GM12878 (cell line): ENCODE data around the gene CLIP1. TPM values are rescaled to one million over a fixed set of nuclear protein-coding genes. Genes with fewer than 3 reads are reported as not detected.
A peak's percentile ranks its signal among the peaks of the same experiment; 100 is the strongest.

Experiments
- ATF7 ChIP-seq: fragments of 450-650 bp; IDR thresholded peaks from 2 replicates; pipeline ENCODE4 v1.6.1; 2016; ENCODE audit warnings: low read depth, mild to moderate bottlenecking
- CHD2 ChIP-seq: IDR thresholded peaks from 2 replicates; pipeline ENCODE4 v1.6.1; 2011; ENCODE audit warnings: low read depth, low read length, improper control_type of control experiment, borderline replicate concordance
- CREB1 ChIP-seq: IDR thresholded peaks from 2 replicates; pipeline ENCODE4 v1.6.1; 2012; ENCODE audit warnings: low read depth, mild to moderate bottlenecking, inconsistent platforms
- DPF2 ChIP-seq: fragments of 450-650 bp; IDR thresholded peaks from 2 replicates; pipeline ENCODE4 v1.6.1; 2017; ENCODE audit warnings: mild to moderate bottlenecking
- GABPA ChIP-seq: IDR thresholded peaks from 2 replicates; pipeline ENCODE4 v1.6.1; 2014; ENCODE audit warnings: antibody characterized with exemption, low read depth, mild to moderate bottlenecking, inconsistent platforms
- IKZF1 ChIP-seq: fragments of 450-650 bp; conservative IDR thresholded peaks from 2 replicates; pipeline ENCODE4 v1.6.1; 2017; ENCODE audit warnings: antibody characterized with exemption, mild to moderate bottlenecking
- IRF4 ChIP-seq: IDR thresholded peaks from 2 replicates; pipeline ENCODE4 v1.6.1; 2011; ENCODE audit warnings: low read depth, low read length
- MEF2A ChIP-seq: IDR thresholded peaks from 2 replicates; pipeline ENCODE4 v1.6.1; 2011; ENCODE audit warnings: low read depth, mild to moderate bottlenecking, low read length, moderate library complexity; ENCODE audit not compliant: insufficient read depth
- MYB ChIP-seq: fragments of 150-350 bp; IDR thresholded peaks from 2 replicates; pipeline ENCODE4 v1.6.1; 2014; ENCODE audit warnings: mild to moderate bottlenecking, low read depth, low read length, borderline replicate concordance
- NFYB ChIP-seq: IDR thresholded peaks from 2 replicates; pipeline ENCODE4 v1.6.1; 2011; ENCODE audit warnings: low read depth, mild to moderate bottlenecking, low read length, improper control_type of control experiment, moderate library complexity; ENCODE audit not compliant: insufficient read depth
- NRF1 ChIP-seq: conservative IDR thresholded peaks from 2 replicates; pipeline ENCODE4 v1.6.1; 2011; ENCODE audit warnings: mild to moderate bottlenecking, low read depth, low read length, improper control_type of control experiment
- PAX5 ChIP-seq: IDR thresholded peaks from 2 replicates; pipeline ENCODE4 v1.6.1; 2011; ENCODE audit warnings: low read depth, low read length, borderline replicate concordance
- RELA ChIP-seq: fragments of 450-650 bp; IDR thresholded peaks from 2 replicates; pipeline ENCODE4 v1.8.0; 2014; ENCODE audit warnings: borderline replicate concordance; ENCODE audit not compliant: partially characterized antibody
- STAT3 ChIP-seq: IDR thresholded peaks from 2 replicates; pipeline ENCODE4 v1.6.1; 2011; ENCODE audit warnings: low read depth, low read length, improper control_type of control experiment
- TBL1XR1 ChIP-seq: IDR thresholded peaks from 2 replicates; pipeline ENCODE4 v1.6.1; 2012; ENCODE audit warnings: low read depth, low read length, improper control_type of control experiment
- TCF12 ChIP-seq: IDR thresholded peaks from 2 replicates; pipeline ENCODE4 v1.6.1; 2011; ENCODE audit warnings: low read depth, mild to moderate bottlenecking, low read length
- ZNF207 ChIP-seq: fragments of 450-650 bp; IDR thresholded peaks from 2 replicates; pipeline ENCODE4 v1.6.1; 2014; ENCODE audit warnings: antibody characterized with exemption, mild to moderate bottlenecking, borderline replicate concordance
- ZNF622 ChIP-seq: fragments of 450-650 bp; IDR thresholded peaks from 2 replicates; pipeline ENCODE4 v1.6.1; 2017; ENCODE audit warnings: mild to moderate bottlenecking, inconsistent platforms
- polyA plus RNA-seq, 11 experiments: library from polyadenylated mRNA; depleted of rRNA in 4 of 11; unstranded in 6 of 11; stranded (reverse) in 5 of 11; fragments of >200 nt; fragmentation: Nextera tagmentation in 4 of 11; fragmentation: Illumina TruSeq in 1 of 11; extraction: Ambion mirVana in 4 of 11; extraction: Trizol in 1 of 11; gene quantifications; 1 replicate in 1 of 11; 2 replicates in 10 of 11; pipeline versions ENCODE4 v1.2.1 to v1.2.3, GENCODE V29; 2011 to 2016; ENCODE audit warnings: inconsistent platforms in 2 of 11, missing spikeins in 2 of 11, low read depth in 1 of 11
- total RNA-seq, 4 experiments: library from RNA; depleted of rRNA in 3 of 4; stranded (reverse); fragments of >200 nt in 3 of 4; fragmentation: Illumina TruSeq in 1 of 4; extraction: Trizol in 1 of 4; gene quantifications; 2 replicates each; pipeline versions ENCODE4 v1.2.1 to v1.2.3, GENCODE V29; 2013 to 2021
- TF ChIP-seq, protein P1 (sequence below): IDR thresholded peaks from 2 replicates; pipeline ENCODE4 v1.6.1; 2011; ENCODE audit warnings: borderline replicate concordance, low read depth, mild to moderate bottlenecking, moderate library complexity, low read length; ENCODE audit not compliant: insufficient read depth, poor library complexity, severe bottlenecking
- TF ChIP-seq, protein P2 (sequence below): fragments of 450-650 bp; conservative IDR thresholded peaks from 2 replicates; pipeline ENCODE4 v1.6.1; 2017; ENCODE audit warnings: mild to moderate bottlenecking, moderate library complexity
- TF ChIP-seq, protein P3 (sequence below): fragments of 450-650 bp; formaldehyde crosslinking; IDR thresholded peaks from 2 replicates; pipeline ENCODE4 v1.4.0; 2020; ENCODE audit warnings: mild to moderate bottlenecking, moderate library complexity
- TF ChIP-seq, protein P4 (sequence below): fragments of 450-650 bp; IDR thresholded peaks from 2 replicates; pipeline ENCODE4 v1.6.1; 2017; ENCODE audit warnings: mild to moderate bottlenecking

Gene CLIP1
- total and polyA plus RNA-seq, 10 of the 15 experiments (the other 5 are each of a cell fraction or from before 2014, with no cell fraction given) = 6.0 to 45.4 (median 25.2) TPM

DNA sequence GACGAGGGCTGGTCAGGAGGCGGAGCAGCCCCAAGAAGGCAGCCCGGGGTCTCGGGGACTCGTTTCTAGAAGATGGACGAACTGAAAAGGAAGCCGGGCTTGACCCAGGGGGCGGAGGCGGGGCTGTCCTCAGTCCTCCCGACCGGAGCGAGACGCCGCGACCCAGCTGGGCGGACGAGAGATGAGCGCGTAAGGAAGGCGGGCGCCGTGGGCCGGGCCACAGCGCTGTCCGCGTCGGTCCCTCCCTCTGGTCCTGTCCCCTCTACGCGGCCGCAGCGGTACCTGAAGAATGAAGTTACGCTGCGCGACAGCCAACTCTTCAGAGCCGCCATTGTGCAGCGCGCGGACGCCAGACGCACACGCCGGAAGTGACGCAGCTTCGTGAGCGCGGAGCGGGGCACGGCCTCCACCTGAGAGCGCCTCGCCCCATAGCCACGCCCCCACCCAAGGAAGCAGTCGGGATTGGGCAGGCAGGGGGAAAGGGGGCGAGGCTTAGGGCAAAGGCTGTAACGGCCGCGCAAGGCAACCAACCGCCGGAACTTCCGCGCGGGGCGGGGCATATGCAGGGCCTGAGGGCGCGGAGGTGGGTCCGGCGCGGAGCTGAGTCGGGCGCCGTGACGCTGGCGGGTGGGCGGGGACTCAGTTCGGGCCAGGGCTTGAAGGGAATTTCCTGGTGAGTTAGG, 196.6 kb downstream of the CLIP1 start, which contains the start of gene DIABLO (continued):
- TF ChIP-seq MYB (no peak), RELA (peak; percentile 82), CREB1 (peak; percentile 97), CHD2 (0 out of 2 replicates have a peak, but pooled peaks have one; percentile 38), PAX5 (peak; percentile 47; the same call in 1 of the 2 replicates), MEF2A (no peak), IKZF1 (peak; percentile 70), IRF4 (no peak), STAT3 (no peak), NRF1 (peak; percentile 49), TBL1XR1 (0 out of 2 replicates have a peak, but pooled peaks have one; percentile 23), GABPA (peak; percentile 86), ZNF207 (peak; percentile 93; the same call in 1 of the 2 replicates), TCF12 (no peak), ATF7 (no peak), DPF2 (0 out of 2 replicates have a peak, but pooled peaks have one; percentile 49), ZNF622 (no peak), NFYB (peak; percentile 56; the same call in 1 of the 2 replicates)
- TF ChIP-seq, protein P1, sequence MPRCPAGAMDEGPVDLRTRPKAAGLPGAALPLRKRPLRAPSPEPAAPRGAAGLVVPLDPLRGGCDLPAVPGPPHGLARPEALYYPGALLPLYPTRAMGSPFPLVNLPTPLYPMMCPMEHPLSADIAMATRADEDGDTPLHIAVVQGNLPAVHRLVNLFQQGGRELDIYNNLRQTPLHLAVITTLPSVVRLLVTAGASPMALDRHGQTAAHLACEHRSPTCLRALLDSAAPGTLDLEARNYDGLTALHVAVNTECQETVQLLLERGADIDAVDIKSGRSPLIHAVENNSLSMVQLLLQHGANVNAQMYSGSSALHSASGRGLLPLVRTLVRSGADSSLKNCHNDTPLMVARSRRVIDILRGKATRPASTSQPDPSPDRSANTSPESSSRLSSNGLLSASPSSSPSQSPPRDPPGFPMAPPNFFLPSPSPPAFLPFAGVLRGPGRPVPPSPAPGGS = peak; percentile 55
- TF ChIP-seq, protein P2, sequence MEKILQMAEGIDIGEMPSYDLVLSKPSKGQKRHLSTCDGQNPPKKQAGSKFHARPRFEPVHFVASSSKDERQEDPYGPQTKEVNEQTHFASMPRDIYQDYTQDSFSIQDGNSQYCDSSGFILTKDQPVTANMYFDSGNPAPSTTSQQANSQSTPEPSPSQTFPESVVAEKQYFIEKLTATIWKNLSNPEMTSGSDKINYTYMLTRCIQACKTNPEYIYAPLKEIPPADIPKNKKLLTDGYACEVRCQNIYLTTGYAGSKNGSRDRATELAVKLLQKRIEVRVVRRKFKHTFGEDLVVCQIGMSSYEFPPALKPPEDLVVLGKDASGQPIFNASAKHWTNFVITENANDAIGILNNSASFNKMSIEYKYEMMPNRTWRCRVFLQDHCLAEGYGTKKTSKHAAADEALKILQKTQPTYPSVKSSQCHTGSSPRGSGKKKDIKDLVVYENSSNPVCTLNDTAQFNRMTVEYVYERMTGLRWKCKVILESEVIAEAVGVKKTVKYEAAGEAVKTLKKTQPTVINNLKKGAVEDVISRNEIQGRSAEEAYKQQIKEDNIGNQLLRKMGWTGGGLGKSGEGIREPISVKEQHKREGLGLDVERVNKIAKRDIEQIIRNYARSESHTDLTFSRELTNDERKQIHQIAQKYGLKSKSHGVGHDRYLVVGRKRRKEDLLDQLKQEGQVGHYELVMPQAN = peak; percentile 89
- TF ChIP-seq, protein P3, sequence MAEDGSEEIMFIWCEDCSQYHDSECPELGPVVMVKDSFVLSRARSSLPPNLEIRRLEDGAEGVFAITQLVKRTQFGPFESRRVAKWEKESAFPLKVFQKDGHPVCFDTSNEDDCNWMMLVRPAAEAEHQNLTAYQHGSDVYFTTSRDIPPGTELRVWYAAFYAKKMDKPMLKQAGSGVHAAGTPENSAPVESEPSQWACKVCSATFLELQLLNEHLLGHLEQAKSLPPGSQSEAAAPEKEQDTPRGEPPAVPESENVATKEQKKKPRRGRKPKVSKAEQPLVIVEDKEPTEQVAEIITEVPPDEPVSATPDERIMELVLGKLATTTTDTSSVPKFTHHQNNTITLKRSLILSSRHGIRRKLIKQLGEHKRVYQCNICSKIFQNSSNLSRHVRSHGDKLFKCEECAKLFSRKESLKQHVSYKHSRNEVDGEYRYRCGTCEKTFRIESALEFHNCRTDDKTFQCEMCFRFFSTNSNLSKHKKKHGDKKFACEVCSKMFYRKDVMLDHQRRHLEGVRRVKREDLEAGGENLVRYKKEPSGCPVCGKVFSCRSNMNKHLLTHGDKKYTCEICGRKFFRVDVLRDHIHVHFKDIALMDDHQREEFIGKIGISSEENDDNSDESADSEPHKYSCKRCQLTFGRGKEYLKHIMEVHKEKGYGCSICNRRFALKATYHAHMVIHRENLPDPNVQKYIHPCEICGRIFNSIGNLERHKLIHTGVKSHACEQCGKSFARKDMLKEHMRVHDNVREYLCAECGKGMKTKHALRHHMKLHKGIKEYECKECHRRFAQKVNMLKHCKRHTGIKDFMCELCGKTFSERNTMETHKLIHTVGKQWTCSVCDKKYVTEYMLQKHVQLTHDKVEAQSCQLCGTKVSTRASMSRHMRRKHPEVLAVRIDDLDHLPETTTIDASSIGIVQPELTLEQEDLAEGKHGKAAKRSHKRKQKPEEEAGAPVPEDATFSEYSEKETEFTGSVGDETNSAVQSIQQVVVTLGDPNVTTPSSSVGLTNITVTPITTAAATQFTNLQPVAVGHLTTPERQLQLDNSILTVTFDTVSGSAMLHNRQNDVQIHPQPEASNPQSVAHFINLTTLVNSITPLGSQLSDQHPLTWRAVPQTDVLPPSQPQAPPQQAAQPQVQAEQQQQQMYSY = no peak
- TF ChIP-seq, protein P4, sequence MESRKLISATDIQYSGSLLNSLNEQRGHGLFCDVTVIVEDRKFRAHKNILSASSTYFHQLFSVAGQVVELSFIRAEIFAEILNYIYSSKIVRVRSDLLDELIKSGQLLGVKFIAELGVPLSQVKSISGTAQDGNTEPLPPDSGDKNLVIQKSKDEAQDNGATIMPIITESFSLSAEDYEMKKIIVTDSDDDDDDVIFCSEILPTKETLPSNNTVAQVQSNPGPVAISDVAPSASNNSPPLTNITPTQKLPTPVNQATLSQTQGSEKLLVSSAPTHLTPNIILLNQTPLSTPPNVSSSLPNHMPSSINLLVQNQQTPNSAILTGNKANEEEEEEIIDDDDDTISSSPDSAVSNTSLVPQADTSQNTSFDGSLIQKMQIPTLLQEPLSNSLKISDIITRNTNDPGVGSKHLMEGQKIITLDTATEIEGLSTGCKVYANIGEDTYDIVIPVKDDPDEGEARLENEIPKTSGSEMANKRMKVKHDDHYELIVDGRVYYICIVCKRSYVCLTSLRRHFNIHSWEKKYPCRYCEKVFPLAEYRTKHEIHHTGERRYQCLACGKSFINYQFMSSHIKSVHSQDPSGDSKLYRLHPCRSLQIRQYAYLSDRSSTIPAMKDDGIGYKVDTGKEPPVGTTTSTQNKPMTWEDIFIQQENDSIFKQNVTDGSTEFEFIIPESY = no peak
